IPS DF 6.9 (cell line): Measurements from ENCODE around the gene ELOVL1.
"Not testable (repeated sequence)": the region's sequence is repeated elsewhere in the genome, so short reads cannot be mapped to it uniquely, and the experiment has no call there.

Source experiments
- DNase-seq: peaks from one replicate; pipeline ENCODE4 v3.0.0-alpha.2; 2013; ENCODE audit warnings: low read depth, low spot score
- H3K27ac ChIP-seq: one replicate; pipeline ENCODE4 v1.5.1; 2013; ENCODE audit warnings: low read length, control low read depth
- H3K27me3 ChIP-seq: 2 replicates; pipeline ENCODE4 v1.6.1; 2013; ENCODE audit warnings: mild to moderate bottlenecking, low read length; ENCODE audit not compliant: control insufficient read depth, insufficient read depth
- H3K36me3 ChIP-seq: 2 replicates; pipeline ENCODE4 v1.6.1; 2013; ENCODE audit warnings: low read length; ENCODE audit not compliant: control insufficient read depth, insufficient read depth
- H3K4me1 ChIP-seq: 2 replicates; pipeline ENCODE4 v1.6.1; 2013; ENCODE audit warnings: low read length; ENCODE audit not compliant: control insufficient read depth, insufficient read depth
- H3K4me3 ChIP-seq: 2 replicates; pipeline ENCODE4 v1.5.1; 2013; ENCODE audit warnings: mild to moderate bottlenecking, low read length
- H3K9me3 ChIP-seq: 2 replicates; pipeline ENCODE4 v1.6.1; 2013; ENCODE audit warnings: low read length, inconsistent platforms; ENCODE audit not compliant: control insufficient read depth, insufficient read depth
- WGBS: extraction: QIAGEN DNeasy Blood & Tissue Kit; methylation state at CpG from one replicate; pipeline ENCODE4 v1.1.7; 2013; ENCODE audit warnings: mixed read lengths, missing lambda C conversion rate; ENCODE audit not compliant: insufficient read length, insufficient coverage; 5-methylcytosine and 5-hydroxymethylcytosine counted together

ELOVL1 gene

DNA sequence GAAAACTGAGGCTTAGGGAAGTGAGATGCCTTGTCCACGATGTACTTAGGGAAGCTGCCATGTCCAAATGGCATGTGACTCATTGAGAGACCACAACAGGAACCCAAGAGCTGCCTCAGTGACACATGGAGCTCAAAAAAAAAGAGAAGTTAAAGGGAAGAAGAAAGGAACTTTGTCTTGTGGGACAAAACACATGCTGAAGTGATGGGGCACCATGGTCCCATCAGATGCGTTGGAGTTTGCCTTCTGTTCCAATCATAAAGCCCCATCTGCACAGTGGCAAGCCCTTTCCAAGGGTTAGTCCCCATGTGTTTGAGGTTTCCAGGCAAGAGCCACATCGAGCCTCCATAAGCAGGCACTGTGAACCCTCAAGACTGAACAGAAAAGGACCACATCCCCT is 13.8 kb upstream of the ELOVL1 start:
- H3K27me3 ChIP-seq, result no peaks in the 10 kb centered on the region
- H3K9me3 ChIP-seq, result no peaks in the 10 kb centered on the region
- no peak overlapping the region for H3K27ac ChIP-seq
- peaks cover 1% of the 10 kb centered on the region; the same call in 1 of the 2 replicates for H3K4me1 ChIP-seq
- peaks cover 18% of the 10 kb centered on the region; the same call in 1 of the 2 replicates for H3K36me3 ChIP-seq
- WGBS, result no CpG with 5 or more reads among the region's 3 CpGs
- H3K4me3 ChIP-seq, result no peak overlapping the region
- DNase-seq, result no peak

DNA sequence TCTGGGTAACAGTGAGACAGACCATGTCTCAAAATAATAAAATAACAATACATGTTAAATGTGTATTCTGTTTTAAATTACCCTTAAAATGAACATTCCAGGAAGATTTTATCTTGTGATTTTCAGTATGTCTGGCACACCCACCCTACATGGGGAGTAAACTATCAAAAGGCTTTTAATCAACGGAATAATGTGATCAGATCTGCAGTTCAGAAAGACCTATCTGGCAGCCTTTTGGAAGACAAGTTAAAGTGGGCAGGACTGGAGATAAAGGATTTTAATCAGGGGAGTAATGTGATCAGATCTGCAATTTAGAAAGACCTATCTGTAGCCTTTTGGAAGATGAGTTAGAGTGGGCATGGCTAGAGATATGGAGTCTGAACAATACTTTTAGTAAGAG is 11.7 kb upstream of the ELOVL1 start:
- no peak overlapping the region for H3K27ac ChIP-seq

DNA sequence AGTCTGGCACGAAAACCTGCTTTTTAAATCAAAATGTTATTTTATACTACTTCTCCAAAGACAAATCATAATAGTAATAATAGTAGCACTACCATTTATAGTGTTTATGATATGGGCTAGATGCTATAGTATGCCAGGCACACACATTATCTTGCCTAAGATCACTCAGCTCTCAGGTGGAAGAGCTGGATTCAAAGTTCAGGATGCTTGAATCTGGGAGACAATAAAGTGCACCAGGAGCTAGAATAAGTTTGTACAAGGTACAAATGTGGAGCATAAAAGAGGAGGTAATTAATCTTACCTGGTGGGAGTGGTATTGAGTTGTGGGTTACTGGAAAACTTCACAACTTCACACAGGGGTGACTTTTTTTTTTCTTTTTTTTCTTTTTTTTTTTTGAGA is 10.0 kb upstream of the ELOVL1 start:
- no peak overlapping the region for H3K4me3 ChIP-seq
- no peaks in the 10 kb centered on the region for H3K27me3 ChIP-seq
- DNase-seq, result no peak
- H3K4me1 ChIP-seq, result peaks cover 1% of the 10 kb centered on the region; the same call in 1 of the 2 replicates
- WGBS, result no CpG with 5 or more reads among the region's 1 CpG
- H3K36me3 ChIP-seq, result no peaks in the 10 kb centered on the region
- no peak overlapping the region for H3K27ac ChIP-seq
- H3K9me3 ChIP-seq, result no peaks in the 10 kb centered on the region

More for the DNA sequence above, 11.7 kb upstream of the ELOVL1 start:
- H3K9me3 ChIP-seq, result no peaks in the 10 kb centered on the region
- DNase-seq, result no peak
- H3K36me3 ChIP-seq, result peaks cover 3% of the 10 kb centered on the region; the same call in 1 of the 2 replicates
- H3K4me3 ChIP-seq, result no peak overlapping the region
- H3K4me1 ChIP-seq, result peaks cover 1% of the 10 kb centered on the region; the same call in 1 of the 2 replicates
- WGBS, result no CpG with 5 or more reads among the region's 1 CpG
- H3K27me3 ChIP-seq, result no peaks in the 10 kb centered on the region

DNA sequence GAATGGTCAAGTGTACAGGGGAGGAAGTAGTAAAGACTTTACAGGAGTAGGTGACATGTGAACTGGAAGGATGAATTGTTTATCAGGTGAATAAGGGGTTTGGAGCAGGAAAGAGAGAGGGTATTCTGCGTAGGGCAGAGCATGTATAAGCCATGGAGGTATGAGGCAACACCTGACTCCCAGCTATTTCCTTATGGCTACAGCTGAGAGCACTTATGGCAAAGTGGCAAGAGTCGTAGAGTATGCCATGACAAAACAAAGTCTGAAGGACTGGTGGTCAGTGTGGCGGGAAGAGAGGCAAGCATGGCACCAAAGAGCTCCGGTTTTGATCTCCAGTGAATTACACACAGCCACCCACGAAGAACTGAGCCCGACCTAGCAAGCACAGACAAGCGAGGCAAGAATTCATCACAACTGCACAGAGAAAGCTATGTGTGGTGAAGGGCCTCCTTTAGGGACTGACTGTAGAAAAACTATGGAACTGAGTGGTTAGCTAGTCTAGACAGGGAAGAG is 9.0 kb upstream of the ELOVL1 start:
- H3K4me3 ChIP-seq, result no peak overlapping the region
- peaks cover 1% of the 10 kb centered on the region; the same call in 1 of the 2 replicates for H3K4me1 ChIP-seq
- no peaks in the 10 kb centered on the region for H3K9me3 ChIP-seq
- no peaks in the 10 kb centered on the region for H3K27me3 ChIP-seq
- H3K27ac ChIP-seq, result no peak overlapping the region
- WGBS, result no CpG with 5 or more reads among the region's 7 CpGs
- DNase-seq, result no peak
- H3K36me3 ChIP-seq, result no peaks in the 10 kb centered on the region

DNA sequence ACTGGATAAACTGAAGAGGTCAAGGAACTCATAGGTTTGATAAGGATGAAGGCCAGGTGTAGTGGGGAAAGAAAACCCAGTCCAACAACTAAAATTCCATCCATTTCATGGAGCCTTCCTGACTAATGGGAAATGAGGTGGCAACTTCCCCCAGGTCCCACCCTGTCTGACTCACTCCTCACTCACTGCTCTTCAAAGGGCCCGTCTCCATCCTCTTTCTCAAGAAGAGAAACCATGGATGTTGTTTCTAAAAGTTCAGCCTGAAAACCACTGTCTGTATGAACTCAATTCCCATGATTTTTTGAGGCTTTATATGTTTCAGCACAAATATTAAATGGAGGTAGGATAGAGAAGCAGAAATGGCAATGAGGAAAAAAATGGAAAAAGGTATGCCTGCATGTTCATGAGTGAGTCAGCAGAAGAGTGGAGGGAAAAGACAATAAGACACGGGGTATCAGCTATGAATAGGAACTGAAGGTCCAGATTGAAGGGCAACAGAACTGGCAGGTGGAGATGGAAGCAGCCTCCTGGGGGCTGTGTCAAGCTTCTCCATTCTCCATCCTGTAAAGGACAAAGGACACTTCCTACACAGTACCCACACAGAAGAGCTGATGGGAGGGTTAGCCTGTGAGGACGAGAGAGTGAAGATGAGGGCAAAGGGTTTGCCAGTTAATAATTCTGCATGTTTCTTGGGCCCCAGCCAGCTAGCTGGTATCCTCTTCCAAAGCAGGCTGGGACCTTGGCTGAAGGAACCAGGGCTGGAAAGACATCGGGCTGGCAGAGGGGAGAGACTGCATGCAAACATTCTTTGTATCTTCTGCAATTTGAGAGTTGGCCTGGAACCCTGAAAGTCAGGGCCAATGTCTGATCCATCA is 5.5 kb upstream of the ELOVL1 start:
- H3K9me3 ChIP-seq, result no peaks in the 10 kb centered on the region
- WGBS, result no CpG with 5 or more reads among the region's 4 CpGs
- H3K27me3 ChIP-seq, result no peaks in the 10 kb centered on the region
- H3K27ac ChIP-seq, result no peak overlapping the region
- no peak for DNase-seq
- H3K36me3 ChIP-seq, result no peaks in the 10 kb centered on the region
- peaks cover 2% of the 10 kb centered on the region; the same call in 1 of the 2 replicates for H3K4me1 ChIP-seq
- H3K4me3 ChIP-seq, result no peak overlapping the region

DNA sequence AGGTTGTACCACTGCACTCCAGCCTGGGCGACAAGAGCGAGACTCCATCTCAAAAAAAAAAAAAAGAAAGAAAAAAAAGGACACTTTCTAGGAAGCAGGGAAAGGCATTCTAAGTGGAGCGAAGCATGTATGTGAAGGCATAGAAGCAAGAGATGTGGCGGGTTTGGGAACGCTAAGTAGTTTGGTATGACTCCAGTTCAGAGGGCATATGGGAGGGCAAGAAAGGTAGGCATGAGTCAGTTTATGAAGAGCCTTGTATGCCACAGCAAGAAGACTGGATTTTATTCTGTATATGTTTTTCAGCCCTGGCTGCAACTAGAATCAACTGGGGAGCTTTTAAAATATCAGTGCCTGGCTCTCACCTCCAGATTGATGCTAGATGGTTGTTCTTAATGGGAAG is 4.4 kb upstream of the ELOVL1 start:
- Histone ChIP-seq H3K27me3 (no peaks in the 10 kb centered on the region), H3K9me3 (no peaks in the 10 kb centered on the region), H3K27ac (no peak overlapping the region), H3K36me3 (no peaks in the 10 kb centered on the region), H3K4me1 (0 out of 2 replicates have a peak, but pooled peaks cover 1% of the 10 kb centered on the region), H3K4me3 (no peak overlapping the region)
- WGBS, result no CpG with 5 or more reads among the region's 5 CpGs
- DNase-seq, result no peak

DNA sequence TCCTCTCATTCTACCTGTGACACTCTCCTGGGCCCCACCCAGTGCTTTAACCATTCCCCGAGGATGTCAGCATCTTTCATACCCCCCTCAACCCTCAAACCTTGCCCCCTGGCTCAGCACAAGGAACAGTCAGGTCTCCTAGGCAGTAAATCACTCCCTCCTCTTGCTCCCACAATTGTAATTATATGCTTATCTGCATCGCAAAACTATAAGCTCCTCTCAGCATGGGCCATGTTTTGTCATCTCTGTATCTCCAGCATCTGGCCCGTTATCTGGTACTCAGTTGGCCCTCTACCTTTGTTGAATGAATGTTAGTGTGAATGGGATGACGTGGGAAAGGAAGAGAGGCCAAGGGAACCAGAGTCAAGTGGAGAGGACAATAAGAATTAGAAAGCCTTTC is 2.8 kb upstream of the ELOVL1 start:
- no CpG with 5 or more reads among the region's 4 CpGs for WGBS
- H3K9me3 ChIP-seq, result no peaks in the 10 kb centered on the region
- no peaks in the 10 kb centered on the region for H3K36me3 ChIP-seq
- H3K27ac ChIP-seq, result no peak overlapping the region
- no peaks in the 10 kb centered on the region for H3K27me3 ChIP-seq
- no peak for DNase-seq
- H3K4me1 ChIP-seq, result peaks cover 5% of the 10 kb centered on the region; the same call in 1 of the 2 replicates
- no peak overlapping the region for H3K4me3 ChIP-seq

DNA sequence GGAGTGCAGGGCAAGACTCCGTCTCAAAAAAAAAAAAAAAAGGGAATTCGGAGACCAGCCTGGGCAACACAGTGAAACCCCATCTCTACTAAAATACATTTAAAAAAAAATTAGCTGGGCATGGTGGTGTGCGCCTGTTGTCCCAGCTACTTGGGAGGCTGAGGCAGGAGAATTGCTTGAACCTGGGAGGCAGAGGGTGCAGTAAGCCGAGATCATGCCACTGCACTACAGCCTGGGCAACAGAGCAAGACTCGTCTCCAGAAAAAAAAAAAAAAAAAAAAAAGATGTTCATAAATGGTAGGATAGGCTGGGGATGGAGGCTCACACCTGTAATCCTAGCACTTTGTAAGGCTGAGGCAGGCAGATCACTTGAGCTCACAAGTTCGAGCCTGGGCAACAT is 2.0 kb upstream of the ELOVL1 start:
- H3K36me3 ChIP-seq, H3K4me3 ChIP-seq, DNase-seq, H3K4me1 ChIP-seq, H3K27ac ChIP-seq, H3K9me3 ChIP-seq, H3K27me3 ChIP-seq: not testable (repeated sequence)
- WGBS, result no CpG with 5 or more reads among the region's 6 CpGs

DNA sequence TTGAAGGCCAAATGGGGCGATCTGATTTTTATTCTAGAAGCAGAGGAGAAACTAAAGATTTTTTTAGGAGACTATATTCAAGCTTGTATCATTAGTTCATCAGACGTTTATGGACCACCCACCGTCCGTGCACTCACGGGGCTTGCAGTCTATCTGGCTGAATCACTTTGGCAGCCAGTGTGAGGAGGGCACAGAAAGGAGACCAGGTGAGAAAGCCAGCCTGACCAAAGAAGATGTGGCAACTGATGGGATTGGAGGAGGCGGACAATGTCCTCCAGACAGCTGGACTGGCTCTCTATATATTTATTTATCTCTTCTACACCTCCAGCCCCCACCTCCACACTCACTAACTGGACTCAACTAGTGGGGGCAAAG is 822 bp upstream of the ELOVL1 start:
- peaks cover 6% of the 10 kb centered on the region; the same call in 1 of the 2 replicates for H3K36me3 ChIP-seq
- H3K4me3 ChIP-seq, result peak overlapping the region; percentile 68; the same call in 1 of the 2 replicates
- WGBS, result no CpG with 5 or more reads among the region's 6 CpGs
- H3K27me3 ChIP-seq, result no peaks in the 10 kb centered on the region
- H3K27ac ChIP-seq, result no peak overlapping the region
- no peaks in the 10 kb centered on the region for H3K9me3 ChIP-seq
- H3K4me1 ChIP-seq, result peaks cover 5% of the 10 kb centered on the region; the same call in 1 of the 2 replicates
- DNase-seq, result no peak

DNA sequence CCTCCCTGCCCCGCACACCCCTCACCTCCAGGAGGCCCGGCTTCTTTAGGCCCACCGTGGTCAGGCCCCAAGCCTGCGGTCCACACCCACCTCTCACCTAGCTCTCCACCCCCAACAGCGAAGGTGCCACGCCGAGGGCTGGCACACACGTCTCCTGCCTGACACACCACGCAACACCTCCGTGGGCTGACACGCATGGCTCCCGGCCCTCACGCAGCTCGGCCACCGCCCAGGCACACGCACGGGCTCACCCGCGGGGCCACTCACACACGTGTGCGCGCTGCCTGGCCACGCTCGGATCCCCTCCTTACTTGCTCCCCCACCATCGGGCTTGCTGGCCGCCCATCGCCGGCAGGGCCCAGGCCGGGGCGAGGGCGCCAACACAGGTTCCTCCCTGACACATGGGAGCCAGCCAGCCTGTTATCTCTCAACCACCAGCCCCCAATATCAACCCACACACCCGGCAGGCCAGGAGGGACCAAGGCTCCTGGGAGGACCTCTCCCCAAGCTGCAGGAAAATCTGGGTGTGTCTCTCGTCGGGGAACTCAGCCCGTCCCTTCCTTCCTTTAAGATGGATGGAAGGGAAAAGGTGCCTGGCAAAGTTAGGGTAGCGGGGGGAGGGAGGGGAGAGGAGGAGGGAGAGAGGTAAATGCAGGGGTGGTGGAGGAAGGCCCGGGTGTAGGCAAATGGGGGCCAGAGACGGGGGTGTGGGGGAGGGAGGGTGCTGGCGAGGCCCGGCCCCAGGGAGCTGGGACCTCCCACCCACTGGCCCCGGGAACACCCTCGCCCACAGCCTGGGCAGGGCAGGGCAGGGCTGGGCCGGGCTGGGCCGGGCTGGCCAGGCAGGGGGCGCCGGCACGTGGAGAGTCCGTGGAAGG is 546 bp downstream of the ELOVL1 start:
- no peak for DNase-seq
- H3K36me3 ChIP-seq, result peaks cover 11% of the 10 kb centered on the region; the same call in 1 of the 2 replicates
- no peaks in the 10 kb centered on the region for H3K27me3 ChIP-seq
- H3K27ac ChIP-seq, result no peak overlapping the region
- H3K4me1 ChIP-seq, result peaks cover 5% of the 10 kb centered on the region; the same call in 1 of the 2 replicates
- H3K4me3 ChIP-seq, result peak overlapping the region; percentile 53; the same call in 1 of the 2 replicates
- no CpG with 5 or more reads among the region's 48 CpGs for WGBS
- H3K9me3 ChIP-seq, result no peaks in the 10 kb centered on the region
